GM10847 (cell line): ENCODE data around the gene MFNG.

ENCODE experiments used
- POLR2A ChIP-seq: IDR thresholded peaks from 2 replicates; pipeline ENCODE4 v1.6.1; 2011; ENCODE audit not compliant: insufficient read length; ENCODE audit errors: extremely low read depth

The MFNG gene, protein sequence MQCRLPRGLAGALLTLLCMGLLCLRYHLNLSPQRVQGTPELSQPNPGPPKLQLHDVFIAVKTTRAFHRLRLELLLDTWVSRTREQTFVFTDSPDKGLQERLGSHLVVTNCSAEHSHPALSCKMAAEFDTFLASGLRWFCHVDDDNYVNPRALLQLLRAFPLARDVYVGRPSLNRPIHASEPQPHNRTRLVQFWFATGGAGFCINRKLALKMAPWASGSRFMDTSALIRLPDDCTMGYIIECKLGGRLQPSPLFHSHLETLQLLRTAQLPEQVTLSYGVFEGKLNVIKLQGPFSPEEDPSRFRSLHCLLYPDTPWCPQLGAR

GRCh38 chr22:37486224-37486845, at the start of gene MFNG:
Gene MFNG (minus strand): TSS chr22:37486384. CDS start chr22:37486177, 207 bp downstream.
- TF ChIP-seq POLR2A, result peak; percentile 44

GRCh38 chr22:37535159-37535558, 49.0 kb upstream of the MFNG start:
- TF ChIP-seq POLR2A, result no peak

DNA sequence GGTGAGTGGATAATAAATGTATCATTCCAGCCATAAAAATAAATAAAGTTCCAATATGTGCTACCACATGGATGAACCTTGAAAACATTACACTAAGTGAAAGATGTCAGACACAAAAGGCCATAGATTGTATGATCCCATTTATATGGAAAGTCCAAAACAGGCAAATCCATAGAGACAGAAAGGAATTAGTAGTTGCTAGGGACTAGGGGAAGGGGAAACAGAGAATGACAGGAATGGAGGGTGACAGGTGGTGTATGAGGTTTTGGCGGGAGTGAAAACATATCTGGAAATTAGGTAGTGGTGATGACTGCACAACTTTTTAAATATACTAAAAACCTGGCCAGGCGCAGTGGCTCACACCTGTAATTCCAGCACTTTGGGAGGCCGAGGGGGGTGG, 48.3 kb upstream of the MFNG start:
- no peak for TF ChIP-seq POLR2A

GRCh38 chr22:37533995-37534394, 47.8 kb upstream of the MFNG start:
- TF ChIP-seq POLR2A, result no peak

- no peak for TF ChIP-seq POLR2A
These were observed 43.6 kb upstream of the MFNG start for GRCh38 chr22:37529652-37530345.

GRCh38 chr22:37526376-37526775, 40.2 kb upstream of the MFNG start:
- no peak for TF ChIP-seq POLR2A

DNA sequence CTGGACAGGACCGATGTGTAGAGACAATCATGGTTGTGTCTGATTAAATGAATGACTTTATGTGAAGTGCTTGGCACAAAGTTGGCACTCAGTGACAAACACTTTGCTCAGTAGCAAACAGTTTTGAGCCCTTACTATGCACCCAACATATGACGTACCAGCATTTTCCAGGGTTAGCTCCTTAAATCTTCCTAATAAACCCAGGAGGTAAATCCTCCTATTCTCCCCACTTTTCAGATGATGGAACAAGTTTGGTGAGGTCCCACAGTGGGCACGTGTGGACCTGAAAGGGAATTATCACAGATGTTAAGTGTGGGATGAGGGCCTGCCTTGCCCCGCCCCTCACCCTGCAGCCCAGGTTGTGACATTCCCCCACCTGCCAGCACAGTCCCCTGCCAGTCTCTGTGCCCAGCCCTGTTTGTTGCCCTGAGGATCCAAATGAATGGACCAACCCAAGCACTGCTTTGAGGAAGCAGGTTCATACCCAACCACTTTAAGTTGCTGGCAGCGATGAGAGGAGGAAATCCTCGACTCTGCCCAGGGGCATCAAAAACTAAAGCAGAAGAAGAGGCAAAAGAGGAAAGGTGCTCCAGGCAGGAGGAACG, 39.7 kb upstream of the MFNG start:
- TF ChIP-seq POLR2A, result no peak

- no peak for TF ChIP-seq POLR2A
These were observed 39.0 kb upstream of the MFNG start for GRCh38 chr22:37525073-37525745.

GRCh38 chr22:37522482-37522881, 36.3 kb upstream of the MFNG start:
- no peak for TF ChIP-seq POLR2A

DNA sequence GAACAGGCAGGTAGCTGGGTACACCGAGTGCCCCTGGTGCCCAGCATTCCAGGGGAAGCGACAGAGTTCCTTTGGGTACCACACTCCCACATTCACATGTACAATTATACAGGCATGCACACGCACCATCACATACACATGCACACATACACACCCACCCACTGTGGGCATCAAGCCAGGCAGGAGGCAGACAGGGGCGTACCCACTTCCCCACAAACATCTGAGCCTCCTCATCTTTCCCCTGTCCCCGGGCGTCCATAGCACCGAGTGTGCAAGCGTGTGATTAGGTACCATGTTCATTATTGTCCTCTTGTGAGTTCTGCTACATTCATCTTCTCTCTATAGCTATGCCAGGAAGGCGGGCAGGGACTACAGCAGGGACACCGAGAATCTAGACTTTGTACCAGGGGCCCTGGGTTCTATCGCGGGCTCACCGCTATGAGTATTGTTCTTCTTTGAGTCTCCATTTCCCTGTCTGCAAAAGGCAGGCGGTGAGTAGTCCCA, 35.1 kb upstream of the MFNG start:
- no peak for TF ChIP-seq POLR2A

DNA sequence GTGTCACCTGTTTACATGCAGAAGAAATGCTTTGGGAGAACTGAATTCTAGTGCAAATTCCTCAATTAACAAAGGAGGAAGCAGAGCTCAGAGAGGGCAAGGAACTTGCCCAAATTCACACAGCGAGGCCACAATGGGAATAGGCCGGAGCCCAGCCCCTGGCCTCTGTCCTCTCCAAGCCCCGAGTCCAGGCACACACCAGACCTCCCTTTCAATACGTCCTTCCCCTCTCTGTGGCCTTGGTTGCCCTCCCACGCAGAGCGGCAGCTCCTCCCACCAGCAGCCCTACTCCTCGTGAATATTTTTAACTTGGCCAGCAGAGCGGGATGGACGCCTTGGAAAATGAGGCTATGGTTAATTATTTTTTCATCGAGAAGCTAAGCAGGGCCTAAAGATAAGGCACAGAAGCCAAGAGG, 34.6 kb upstream of the MFNG start:
- no peak for TF ChIP-seq POLR2A

DNA sequence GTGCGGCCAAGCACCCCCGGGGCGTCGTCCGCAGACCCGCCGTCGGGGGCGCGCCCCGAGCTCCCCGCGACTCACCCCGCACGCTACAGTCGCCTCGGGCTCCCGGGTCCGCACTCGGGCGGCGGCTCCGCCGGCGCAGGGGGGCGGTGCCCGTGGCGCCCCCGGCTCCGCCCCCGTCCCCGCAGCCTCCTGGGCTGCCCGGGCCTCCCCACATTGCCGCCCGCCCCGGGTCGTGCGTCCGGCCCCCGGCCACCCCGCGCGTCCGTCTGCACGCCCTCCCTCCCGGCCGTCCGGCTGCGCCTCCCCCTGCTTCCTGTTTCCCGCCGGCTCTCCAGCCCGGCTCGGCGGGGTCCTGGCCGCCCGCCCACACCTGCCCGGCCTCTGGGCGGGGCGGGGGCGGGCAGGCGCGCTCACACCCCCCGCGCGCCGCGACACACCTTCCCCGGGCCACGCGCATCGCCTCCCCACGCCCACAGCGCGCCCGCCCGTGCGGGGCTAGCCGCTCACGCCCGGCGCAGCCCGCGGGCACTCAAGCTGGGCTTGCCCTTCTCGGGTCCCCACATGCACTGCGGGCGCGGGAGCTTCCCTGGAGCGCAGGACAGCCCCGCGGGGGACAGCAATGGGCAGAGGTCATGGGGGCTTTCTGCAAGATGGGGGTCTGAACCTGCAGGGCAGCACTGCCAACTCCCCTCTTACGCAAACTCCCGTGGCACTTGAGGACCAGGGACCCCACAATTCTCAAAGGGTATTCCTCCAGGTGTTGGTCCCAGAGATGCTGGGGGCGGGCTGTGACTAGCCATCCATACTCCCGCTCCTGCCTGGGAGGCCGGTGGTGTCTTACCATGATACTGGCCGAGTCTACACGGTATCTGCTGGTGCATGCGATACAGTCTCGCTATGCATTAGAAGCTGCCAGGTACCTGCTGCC, 33.3 kb upstream of the MFNG start, which contains the start of gene CARD10:
Gene CARD10, minus strand, starts transcription at position 148 of the 928 bp plus-strand sequence. CDS start 215 bp downstream, outside the sequence.
- TF ChIP-seq POLR2A, result no peak

DNA sequence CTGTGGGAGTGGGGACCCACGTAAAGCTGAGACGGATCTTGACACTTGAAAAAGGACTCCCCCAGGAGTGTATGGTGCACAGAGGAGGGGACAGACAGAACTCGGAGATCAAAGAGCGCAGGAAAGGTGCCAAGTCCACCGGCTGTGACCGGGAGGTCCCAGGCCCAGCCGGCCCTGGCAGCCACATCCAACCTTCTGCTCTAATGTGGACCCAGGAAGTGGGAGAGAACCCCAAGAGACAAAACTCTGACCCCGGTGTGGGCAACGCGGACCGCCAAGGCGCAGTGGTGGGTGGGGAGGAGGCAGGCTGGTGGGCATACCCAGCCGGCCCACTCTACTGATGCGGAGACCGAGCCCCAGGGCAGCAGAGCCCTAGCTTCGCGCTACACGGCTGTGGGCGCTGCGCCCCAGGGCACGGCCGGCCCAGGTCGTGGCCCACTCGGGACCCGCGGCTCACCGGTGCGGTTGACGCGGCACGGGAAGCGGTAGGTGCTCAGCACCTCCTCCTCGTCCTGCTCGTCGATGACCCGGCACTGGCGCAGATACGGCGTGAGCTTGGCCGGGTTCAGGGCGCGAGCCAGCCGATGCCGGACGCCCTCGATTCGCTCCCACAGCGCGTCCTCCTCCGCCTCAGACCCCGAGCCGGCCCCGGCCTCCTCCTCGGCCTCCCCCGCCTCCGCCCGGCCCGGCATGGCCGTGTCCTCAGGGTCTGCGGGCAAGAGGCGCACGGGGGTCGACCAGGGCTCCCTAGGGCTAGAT, 32.5 kb upstream of the MFNG start:
- TF ChIP-seq POLR2A, result no peak

- TF ChIP-seq POLR2A, result no peak
These were observed 31.8 kb upstream of the MFNG start for GRCh38 chr22:37517826-37518450.
